HUDEP-2 (cell line): Measurements from ENCODE around the gene GKN2.
"Not testable (repeated sequence)": the region's sequence is repeated elsewhere in the genome, so short reads cannot be mapped to it uniquely, and the experiment has no call there.

Experiments used
- DNase-seq, 76 experiments: peaks; one replicate each; lab custom pipeline; 2025; ENCODE audit not compliant: unreplicated experiment in 76 of 76; lab: John Stamatoyannopoulos, UW

GKN2 gene

GRCh38 chr2:68900496-68901198 lies 52.0 kb downstream of the GKN2 start:
- no peak for DNase-seq

- not testable (repeated sequence) for DNase-seq
Observed at GRCh38 chr2:68895981-68896380, 56.7 kb downstream of the GKN2 start.
